ENCODE data around the gene MGME1. TPM values are rescaled to one million over a fixed set of nuclear protein-coding genes. Genes with fewer than 3 reads are reported as not detected.
A peak's percentile ranks its signal among the peaks of the same experiment; 100 is the strongest.

MGME1 gene
- total and polyA plus RNA-seq, 2 of the 13 experiments (the other 11 are each of a cell fraction or from before 2014, with no cell fraction given): 36.7 to 66.6 TPM

GRCh38 chr20:17938871-17939619 is 29.8 kb upstream of the MGME1 start (continued):
- TF ChIP-seq, protein P1, sequence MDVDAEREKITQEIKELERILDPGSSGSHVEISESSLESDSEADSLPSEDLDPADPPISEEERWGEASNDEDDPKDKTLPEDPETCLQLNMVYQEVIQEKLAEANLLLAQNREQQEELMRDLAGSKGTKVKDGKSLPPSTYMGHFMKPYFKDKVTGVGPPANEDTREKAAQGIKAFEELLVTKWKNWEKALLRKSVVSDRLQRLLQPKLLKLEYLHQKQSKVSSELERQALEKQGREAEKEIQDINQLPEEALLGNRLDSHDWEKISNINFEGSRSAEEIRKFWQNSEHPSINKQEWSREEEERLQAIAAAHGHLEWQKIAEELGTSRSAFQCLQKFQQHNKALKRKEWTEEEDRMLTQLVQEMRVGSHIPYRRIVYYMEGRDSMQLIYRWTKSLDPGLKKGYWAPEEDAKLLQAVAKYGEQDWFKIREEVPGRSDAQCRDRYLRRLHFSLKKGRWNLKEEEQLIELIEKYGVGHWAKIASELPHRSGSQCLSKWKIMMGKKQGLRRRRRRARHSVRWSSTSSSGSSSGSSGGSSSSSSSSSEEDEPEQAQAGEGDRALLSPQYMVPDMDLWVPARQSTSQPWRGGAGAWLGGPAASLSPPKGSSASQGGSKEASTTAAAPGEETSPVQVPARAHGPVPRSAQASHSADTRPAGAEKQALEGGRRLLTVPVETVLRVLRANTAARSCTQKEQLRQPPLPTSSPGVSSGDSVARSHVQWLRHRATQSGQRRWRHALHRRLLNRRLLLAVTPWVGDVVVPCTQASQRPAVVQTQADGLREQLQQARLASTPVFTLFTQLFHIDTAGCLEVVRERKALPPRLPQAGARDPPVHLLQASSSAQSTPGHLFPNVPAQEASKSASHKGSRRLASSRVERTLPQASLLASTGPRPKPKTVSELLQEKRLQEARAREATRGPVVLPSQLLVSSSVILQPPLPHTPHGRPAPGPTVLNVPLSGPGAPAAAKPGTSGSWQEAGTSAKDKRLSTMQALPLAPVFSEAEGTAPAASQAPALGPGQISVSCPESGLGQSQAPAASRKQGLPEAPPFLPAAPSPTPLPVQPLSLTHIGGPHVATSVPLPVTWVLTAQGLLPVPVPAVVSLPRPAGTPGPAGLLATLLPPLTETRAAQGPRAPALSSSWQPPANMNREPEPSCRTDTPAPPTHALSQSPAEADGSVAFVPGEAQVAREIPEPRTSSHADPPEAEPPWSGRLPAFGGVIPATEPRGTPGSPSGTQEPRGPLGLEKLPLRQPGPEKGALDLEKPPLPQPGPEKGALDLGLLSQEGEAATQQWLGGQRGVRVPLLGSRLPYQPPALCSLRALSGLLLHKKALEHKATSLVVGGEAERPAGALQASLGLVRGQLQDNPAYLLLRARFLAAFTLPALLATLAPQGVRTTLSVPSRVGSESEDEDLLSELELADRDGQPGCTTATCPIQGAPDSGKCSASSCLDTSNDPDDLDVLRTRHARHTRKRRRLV (CRISPR knock-in tag; IDR thresholded peaks at IDR 0.05): peak; percentile 14; the same call in 1 of the 2 replicates

DNA sequence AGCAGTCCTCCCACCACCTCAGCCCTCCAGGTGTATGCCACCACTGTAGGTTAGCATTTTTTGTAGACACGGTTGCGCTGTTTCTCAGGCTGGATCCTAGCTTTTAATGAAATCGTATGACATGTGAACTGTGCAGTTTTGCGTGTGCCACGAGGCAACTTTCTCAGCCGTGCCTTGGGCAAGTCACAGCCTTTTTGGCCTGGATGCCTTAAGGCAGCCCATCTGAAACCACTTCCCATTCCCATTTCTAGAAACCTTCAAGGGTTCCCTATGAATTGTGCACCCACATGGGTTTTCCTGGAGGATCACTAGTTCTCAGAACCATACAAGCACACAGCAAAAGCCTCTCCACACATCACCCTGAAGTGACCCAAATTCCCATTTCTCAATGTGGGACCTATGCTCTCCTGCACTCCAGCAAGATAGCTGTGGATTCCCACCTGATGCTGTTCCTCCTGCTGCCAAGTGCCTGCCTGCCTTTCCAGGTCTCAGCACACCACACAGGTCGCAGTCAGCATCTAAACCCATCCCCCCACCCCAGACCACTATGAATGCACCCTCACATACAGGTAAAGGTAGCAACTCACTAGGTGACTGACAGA is 29.1 kb upstream of the MGME1 start:
- Histone ChIP-seq H3K27ac (ENCODE audit: extremely low read length, insufficient read depth, low read length) (peak overlapping the region; percentile 43), H3K4me2 (ENCODE audit: low read depth, low read length) (peak overlapping the region; percentile 95), H2AFZ (ENCODE audit: low read length) (no peak overlapping the region), H3K4me1 (ENCODE audit: insufficient read depth, low read length) (peaks cover 41% of the 10 kb centered on the region), H3K9ac (ENCODE audit: insufficient read depth, low read depth, low read length) (peak overlapping the region; percentile 63), H3K79me2 (ENCODE audit: insufficient read depth, low read length) (no peaks in the 10 kb centered on the region), H4K20me1 (ENCODE audit: insufficient read depth, low read length) (peaks cover 7% of the 10 kb centered on the region; the same call in 1 of the 2 replicates), H3K36me3 (replicated peaks in 1 of 2; ENCODE audit: control insufficient read depth in 1 of 2, insufficient read depth in 2 of 2, low read length in 2 of 2) (peaks cover 11 to 27% of the 10 kb centered on the region in 2 experiments), H3K9me3 (ENCODE audit: low read length) (no peaks in the 10 kb centered on the region), H3K27me3 (ENCODE audit: control insufficient read depth in 1 of 2, insufficient read depth in 2 of 2, low read length in 2 of 2) (peaks cover 6 to 18% of the 10 kb centered on the region in 2 experiments; a peak in 4 of 5 replicates), H3K4me3 (replicated peaks in 1 of 3; ENCODE audit: insufficient read depth in 1 of 3, low read depth in 2 of 3, low read length in 3 of 3) (peak overlapping the region in 1 of 3 experiments; percentile 62; a peak in 2 of 6 replicates)
- ATAC-seq (peak; percentile 45), FAIRE-seq (peak; percentile 30), DNase-seq (ENCODE audit: low spot score) (no peak)
- BruUV-seq (replicated peaks): no TSS peak
- 19% methylated on average over 7 of the region's 7 CpGs for WGBS (ENCODE audit: low lambda C conversion rate)
- ChIA-PET POLR2A (interaction anchor here (1.0 to 3.1 kb wide), 11 partner anchors 16 to 435 kb away, joined by 3 to 17 read pairs (median 5); partner anchors contain the start of genes BFSP1, MGME1, RRBP1 and SNX5), CTCF (ENCODE audit: low intra/inter-chr PET ratio, low total read pairs) (interaction anchor here (1.1 to 4.3 kb wide), 5 partner anchors 258 to 435 kb away, joined by 5 to 17 read pairs (median 10); no protein-coding TSS in a partner anchor)
- intact Hi-C loops (cut with micrococcal nuclease; ENCODE audit: unreplicated experiment): loop anchor here (1.0 to 5.0 kb wide), 6 partner anchors 41 to 435 kb away; partner anchors contain the start of gene RRBP1
- in situ Hi-C loops (cut with HindIII; ENCODE audit: extremely low pct_ligation_motif_present, low pct_unique_long_range_greater_than_20kb): loop anchor here (10.0 kb wide), 1 partner anchor 405 kb away; the partner anchor contains the start of gene BFSP1
- TF ChIP-seq AKAP8 (CRISPR knock-in tag; IDR thresholded peaks at IDR 0.05) (peak; percentile 84), PAF1 (CRISPR knock-in tag; IDR thresholded peaks at IDR 0.05) (peak; percentile 97), NR2C2 (CRISPR knock-in tag; IDR thresholded peaks at IDR 0.05; ENCODE audit: borderline replicate concordance) (0 out of 2 replicates have a peak, but pooled peaks have one; percentile 9), NKX3-1 (CRISPR knock-in tag; IDR thresholded peaks at IDR 0.05) (no peak), HDAC1 (CRISPR knock-in tag; IDR thresholded peaks at IDR 0.05) (0 out of 2 replicates have a peak, but pooled peaks have one; percentile 24), MNT (IDR thresholded peaks at IDR 0.05) (no peak), KLF6 (CRISPR knock-in tag; IDR thresholded peaks at IDR 0.05) (0 out of 2 replicates have a peak, but pooled peaks have one; percentile 23), HOXD1 (CRISPR knock-in tag; IDR thresholded peaks at IDR 0.05) (no peak), SIN3B (IDR thresholded peaks at IDR 0.05; ENCODE audit: low read length) (no peak), GPBP1L1 (CRISPR knock-in tag; IDR thresholded peaks at IDR 0.05) (no peak), ZFP36L1 (CRISPR knock-in tag; IDR thresholded peaks at IDR 0.05) (no peak), ZNF235 (CRISPR knock-in tag; IDR thresholded peaks at IDR 0.05; ENCODE audit: borderline replicate concordance) (no peak)

Data from HepG2 (cell line).